Frontal cortex (tissue), 4 donors: ENCODE results near the gene CXADR. TPM values are rescaled to one million over a fixed set of nuclear protein-coding genes. Genes with fewer than 3 reads are reported as not detected.
A peak's percentile ranks its signal among the peaks of the same experiment; 100 is the strongest.

ENCODE experiments used
- DNase-seq, 2 donors: peaks; one replicate each; pipeline ENCODE4 v3.0.0; 2012; ENCODE audit warnings: low spot score in 2 of 2
- FAIRE-seq: peaks from 2 replicates; lab custom pipeline; 2012; peaks lifted over from hg19 to GRCh38; lab: Jason Lieb, UNC
- total RNA-seq: library from RNA; depleted of rRNA; stranded (reverse); fragments of >200 nt; gene quantifications from one replicate; pipeline ENCODE4 v1.2.3, GENCODE V29; 2014
- donor health status: control.
- donor health status: control.
- donor health status: control.

Gene CXADR
- total RNA-seq, 1 donor from 2014 or later = 405 TPM

GRCh38 chr21:17538576-17538975 lies 25.7 kb downstream of the CXADR start:
- DNase-seq (no peak), FAIRE-seq (no peak)

- FAIRE-seq (no peak), DNase-seq (no peak)
Observed at GRCh38 chr21:17539323-17539722, 26.5 kb downstream of the CXADR start.

GRCh38 chr21:17539743-17540341 lies 27.0 kb downstream of the CXADR start:
- FAIRE-seq (no peak), DNase-seq (no peak)

GRCh38 chr21:17540530-17540929 lies 27.7 kb downstream of the CXADR start:
- FAIRE-seq (no peak), DNase-seq (no peak)

- no peak for FAIRE-seq
- DNase-seq = no peak
Observed at GRCh38 chr21:17542371-17543011, 29.6 kb downstream of the CXADR start.

- no peak for FAIRE-seq
Observed at GRCh38 chr21:17545007-17545406, 32.2 kb downstream of the CXADR start.

GRCh38 chr21:17548262-17548661 lies 35.4 kb downstream of the CXADR start:
- no peak for FAIRE-seq
- DNase-seq = no peak

More at GRCh38 chr21:17545007-17545406, 32.2 kb downstream of the CXADR start:
- DNase-seq = no peak

GRCh38 chr21:17550671-17551308 lies 37.9 kb downstream of the CXADR start:
- DNase-seq (no peak), FAIRE-seq (no peak)

GRCh38 chr21:17552410-17552809 lies 39.6 kb downstream of the CXADR start:
- DNase-seq (no peak), FAIRE-seq (no peak)

- DNase-seq (no peak), FAIRE-seq (no peak)
Observed at GRCh38 chr21:17554120-17554519, 41.3 kb downstream of the CXADR start.

GRCh38 chr21:17554679-17555465 lies 42.0 kb downstream of the CXADR start:
- peak; percentile 18 to 24 for DNase-seq
- FAIRE-seq = peak; percentile 26

- FAIRE-seq (no peak), DNase-seq (no peak)
Observed at GRCh38 chr21:17560377-17561025, 47.7 kb downstream of the CXADR start.

- no peak for FAIRE-seq
Observed at GRCh38 chr21:17570786-17571185, 57.9 kb downstream of the CXADR start.

GRCh38 chr21:17572431-17572830 lies 59.6 kb downstream of the CXADR start:
- no peak for DNase-seq
- no peak for FAIRE-seq

More at GRCh38 chr21:17570786-17571185, 57.9 kb downstream of the CXADR start:
- no peak for DNase-seq

GRCh38 chr21:17575076-17575475 lies 62.2 kb downstream of the CXADR start:
- FAIRE-seq (no peak), DNase-seq (no peak)

- no peak for FAIRE-seq
- DNase-seq = no peak
Observed at GRCh38 chr21:17576080-17576835, 63.4 kb downstream of the CXADR start.

- FAIRE-seq (no peak), DNase-seq (no peak)
Observed at GRCh38 chr21:17577701-17578100, 64.9 kb downstream of the CXADR start.

GRCh38 chr21:17578162-17578561 lies 65.3 kb downstream of the CXADR start:
- FAIRE-seq = no peak
- DNase-seq = no peak

- FAIRE-seq (no peak), DNase-seq (no peak)
Observed at GRCh38 chr21:17578876-17579275, 66.0 kb downstream of the CXADR start.
